ENCODE results near the gene NOTUM.
A peak's percentile ranks its signal among the peaks of the same experiment; 100 is the strongest.

Gene NOTUM

DNA sequence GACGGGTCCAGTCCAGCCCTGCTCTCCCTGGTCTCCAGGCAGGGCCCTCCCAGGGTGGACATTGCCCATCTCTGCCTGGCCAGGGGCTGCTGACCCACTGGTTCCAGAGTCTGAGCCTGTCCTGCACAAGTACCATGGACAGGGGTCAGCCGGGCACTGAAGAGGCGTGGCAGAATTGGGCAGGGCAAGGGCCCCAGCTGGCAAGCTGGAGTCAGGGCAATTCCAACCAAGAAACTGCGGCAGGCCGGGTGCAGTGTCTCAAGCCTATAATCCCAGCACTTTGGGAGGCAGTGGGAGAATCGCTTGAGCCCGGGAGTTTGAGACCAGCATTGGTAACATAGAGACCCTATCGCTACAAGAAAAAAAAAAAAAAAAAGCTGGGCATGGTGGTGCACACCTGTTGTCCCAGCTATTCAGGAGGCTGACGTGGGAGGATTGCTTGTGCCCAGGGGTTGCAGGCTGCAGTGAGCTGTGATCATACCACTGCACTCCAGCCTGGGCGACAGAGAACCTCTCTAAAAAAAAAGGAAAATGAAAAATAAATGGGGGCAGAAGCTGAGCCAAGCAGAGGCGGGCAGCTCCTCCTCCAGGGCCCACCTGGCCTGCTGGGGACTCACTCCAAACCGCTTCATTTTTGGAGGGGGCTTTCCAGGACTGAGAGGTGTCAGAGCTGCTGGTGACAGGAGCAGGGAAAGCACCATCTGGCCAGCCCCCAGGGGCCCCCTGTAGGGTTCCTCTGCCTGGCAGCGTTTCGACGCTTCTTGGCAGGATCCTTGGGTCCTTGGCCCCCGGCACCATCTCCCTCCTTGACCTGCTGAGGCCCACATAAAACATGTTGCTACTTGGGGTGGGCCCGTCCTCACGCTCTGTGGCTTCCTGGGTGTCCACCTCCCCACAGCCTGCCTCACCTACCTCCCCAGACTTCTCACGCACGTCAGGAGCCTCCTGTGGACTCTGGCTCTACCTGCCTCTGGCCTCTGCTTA, 30.6 kb downstream of the NOTUM start:
- Mint-ChIP-seq H3K9me3 (no peaks in the 10 kb centered on the region), H3K4me3 (no peak overlapping the region), H3K27ac (no peak overlapping the region), H3K4me1 (peaks cover 23% of the 10 kb centered on the region), H3K27me3 (ENCODE audit: low read depth, poor library complexity) (no peaks in the 10 kb centered on the region), H3K36me3 (ENCODE audit: low read depth) (no peaks in the 10 kb centered on the region)
- no peak for DNase-seq
- TF ChIP-seq CTCF (IDR thresholded peaks at IDR 0.05), result no peak

GRCh38 chr17:81929253-81930141, 31.5 kb downstream of the NOTUM start:
- Mint-ChIP-seq H3K4me3 (peak overlapping the region; percentile 76), H3K9me3 (no peaks in the 10 kb centered on the region), H3K27ac (no peak overlapping the region), H3K4me1 (peaks cover 28% of the 10 kb centered on the region), H3K27me3 (ENCODE audit: low read depth, poor library complexity) (no peaks in the 10 kb centered on the region), H3K36me3 (ENCODE audit: low read depth) (no peaks in the 10 kb centered on the region)
- no peak for DNase-seq
- no peak for TF ChIP-seq CTCF (IDR thresholded peaks at IDR 0.05)

DNA sequence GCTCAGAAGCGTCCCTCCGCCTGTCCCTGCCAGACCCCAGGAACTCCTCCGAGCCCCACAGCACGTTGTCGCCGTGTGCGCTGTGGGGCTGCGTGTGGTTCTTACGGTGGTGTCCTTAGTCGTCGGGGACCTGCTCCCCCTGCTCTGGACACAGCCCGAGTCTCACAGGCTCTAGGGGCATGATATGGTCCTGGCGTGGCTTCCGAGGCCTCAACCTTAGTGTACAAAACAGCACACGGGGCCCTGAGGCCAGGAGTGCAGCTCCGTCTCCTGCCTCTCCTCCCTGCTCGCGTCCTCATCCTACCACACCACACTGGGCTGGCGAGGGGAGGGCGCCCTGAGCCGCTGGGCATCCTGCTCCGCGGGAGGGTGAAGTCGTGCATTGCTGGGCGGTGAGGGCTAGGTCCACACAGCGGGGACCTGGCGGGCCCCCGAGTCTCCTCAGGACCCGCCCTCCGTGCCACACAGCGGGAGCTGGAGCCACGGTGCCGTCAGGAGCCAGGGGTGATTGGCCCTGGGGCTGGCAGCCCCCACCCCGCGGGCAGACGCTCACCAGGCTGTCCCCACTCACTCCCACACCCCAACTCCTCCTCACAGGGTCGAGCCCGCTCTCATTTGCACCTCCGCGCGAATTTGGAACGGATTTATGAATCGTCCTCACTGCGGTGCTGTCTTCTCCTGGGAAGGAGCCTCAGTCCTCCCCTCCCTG, 32.3 kb downstream of the NOTUM start:
- no peak overlapping the region for H3K27ac Mint-ChIP-seq
- H3K4me3 Mint-ChIP-seq, result peak overlapping the region; percentile 76
- H3K36me3 Mint-ChIP-seq (ENCODE audit: low read depth), result no peaks in the 10 kb centered on the region
- no peaks in the 10 kb centered on the region for H3K9me3 Mint-ChIP-seq
- no peak for TF ChIP-seq CTCF (IDR thresholded peaks at IDR 0.05)
- no peak for DNase-seq
- peaks cover 35% of the 10 kb centered on the region for H3K4me1 Mint-ChIP-seq
- H3K27me3 Mint-ChIP-seq (ENCODE audit: low read depth, poor library complexity), result no peaks in the 10 kb centered on the region

GRCh38 chr17:81927653-81928543, 33.1 kb downstream of the NOTUM start, which contains the start of gene MAFG:
Gene MAFG (minus strand): TSS chr17:81927735. CDS start chr17:81923185, 4,550 bp downstream.
- peak; percentile 20 for TF ChIP-seq CTCF (IDR thresholded peaks at IDR 0.05)
- DNase-seq, result peak; percentile 94
- Mint-ChIP-seq H3K27me3 (ENCODE audit: low read depth, poor library complexity) (no peaks in the 10 kb centered on the region), H3K4me1 (peaks cover 41% of the 10 kb centered on the region), H3K36me3 (ENCODE audit: low read depth) (no peaks in the 10 kb centered on the region), H3K4me3 (peak within 1 kb of the TSS; percentile 80), H3K27ac (peak within 1 kb of the TSS; percentile 94), H3K9me3 (no peaks in the 10 kb centered on the region)

- Mint-ChIP-seq H3K4me1 (peaks cover 48% of the 10 kb centered on the region), H3K27ac (no peak overlapping the region), H3K36me3 (ENCODE audit: low read depth) (no peaks in the 10 kb centered on the region), H3K9me3 (no peaks in the 10 kb centered on the region), H3K4me3 (peak overlapping the region; percentile 69), H3K27me3 (ENCODE audit: low read depth, poor library complexity) (no peaks in the 10 kb centered on the region)
- no peak for TF ChIP-seq CTCF (IDR thresholded peaks at IDR 0.05)
- DNase-seq, result no peak
Observed at GRCh38 chr17:81927152-81927652, 33.8 kb downstream of the NOTUM start.
